Memory B cell (primary cell): ENCODE results near the gene C2orf76.
A peak's percentile ranks its signal among the peaks of the same experiment; 100 is the strongest.

Experiments used
- ATAC-seq: fragments of 150-1000 bp; cut with Tn5 transposase; 2 replicates; pipeline ENCODE4 v1.10.0; 2021; ENCODE audit warnings: low read depth, mild to moderate bottlenecking, moderate library complexity
- DNase-seq, 2 donors: peaks; one replicate each; pipeline ENCODE4 v3.0.0; 2022; ENCODE audit warnings: low spot score in 2 of 2
- H3K27ac Mint-ChIP-seq: one replicate; pipeline ENCODE4 v1.8.0; 2022; ENCODE audit warnings: mild to moderate bottlenecking, moderate library complexity, mixed read lengths
- H3K27me3 Mint-ChIP-seq: one replicate; pipeline ENCODE4 v1.8.0; 2022; ENCODE audit warnings: mixed read lengths
- H3K36me3 Mint-ChIP-seq: one replicate; pipeline ENCODE4 v1.8.0; 2022; ENCODE audit warnings: mild to moderate bottlenecking, mixed read lengths
- H3K4me1 Mint-ChIP-seq: one replicate; pipeline ENCODE4 v1.8.0; 2022; ENCODE audit warnings: mixed read lengths
- H3K4me3 Mint-ChIP-seq: one replicate; pipeline ENCODE4 v1.8.0; 2022; ENCODE audit warnings: mild to moderate bottlenecking, moderate library complexity, mixed read lengths
- H3K9me3 Mint-ChIP-seq: one replicate; pipeline ENCODE4 v1.8.0; 2022; ENCODE audit warnings: mixed read lengths

Gene C2orf76

GRCh38 chr2:119265693-119266066 is 101.0 kb downstream of the C2orf76 start:
- no peak overlapping the region for H3K27ac Mint-ChIP-seq
- H3K4me3 Mint-ChIP-seq = no peak overlapping the region
- ATAC-seq (no peak), DNase-seq (no peak)
- H3K27me3 Mint-ChIP-seq = peaks cover 2% of the 10 kb centered on the region
- H3K4me1 Mint-ChIP-seq = no peaks in the 10 kb centered on the region
- peaks cover 7% of the 10 kb centered on the region for H3K9me3 Mint-ChIP-seq
- peaks cover 3% of the 10 kb centered on the region for H3K36me3 Mint-ChIP-seq

- peaks cover 2% of the 10 kb centered on the region for H3K36me3 Mint-ChIP-seq
- H3K27me3 Mint-ChIP-seq = peaks cover 2% of the 10 kb centered on the region
- H3K27ac Mint-ChIP-seq = no peak overlapping the region
- ATAC-seq (peak; percentile 65), DNase-seq (peak; percentile 24 to 26)
- H3K4me1 Mint-ChIP-seq = no peaks in the 10 kb centered on the region
- no peak overlapping the region for H3K4me3 Mint-ChIP-seq
- H3K9me3 Mint-ChIP-seq = peaks cover 5% of the 10 kb centered on the region
Measured at GRCh38 chr2:119264781-119265692, 101.6 kb downstream of the C2orf76 start.

- Mint-ChIP-seq H3K36me3 (peaks cover 2% of the 10 kb centered on the region), H3K27ac (no peak overlapping the region), H3K4me3 (no peak overlapping the region), H3K27me3 (peaks cover 2% of the 10 kb centered on the region), H3K9me3 (peaks cover under 1% of the 10 kb centered on the region), H3K4me1 (no peaks in the 10 kb centered on the region)
- no peak for DNase-seq
- no peak for ATAC-seq
Measured at GRCh38 chr2:119263656-119264055, 103.0 kb downstream of the C2orf76 start.

DNA sequence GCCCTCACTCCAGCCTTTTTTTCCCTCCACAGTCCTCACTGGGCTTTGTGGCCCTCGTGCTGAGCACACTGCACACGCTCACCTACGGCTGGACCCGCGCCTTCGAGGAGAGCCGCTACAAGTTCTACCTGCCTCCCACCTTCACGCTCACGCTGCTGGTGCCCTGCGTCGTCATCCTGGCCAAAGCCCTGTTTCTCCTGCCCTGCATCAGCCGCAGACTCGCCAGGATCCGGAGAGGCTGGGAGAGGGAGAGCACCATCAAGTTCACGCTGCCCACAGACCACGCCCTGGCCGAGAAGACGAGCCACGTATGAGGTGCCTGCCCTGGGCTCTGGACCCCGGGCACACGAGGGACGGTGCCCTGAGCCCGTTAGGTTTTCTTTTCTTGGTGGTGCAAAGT is 103.6 kb downstream of the C2orf76 start:
- DNase-seq = no peak
- Mint-ChIP-seq H3K9me3 (no peaks in the 10 kb centered on the region), H3K36me3 (peaks cover 2% of the 10 kb centered on the region), H3K4me1 (no peaks in the 10 kb centered on the region), H3K4me3 (no peak overlapping the region), H3K27me3 (peaks cover 2% of the 10 kb centered on the region), H3K27ac (no peak overlapping the region)
- no peak for ATAC-seq

DNA sequence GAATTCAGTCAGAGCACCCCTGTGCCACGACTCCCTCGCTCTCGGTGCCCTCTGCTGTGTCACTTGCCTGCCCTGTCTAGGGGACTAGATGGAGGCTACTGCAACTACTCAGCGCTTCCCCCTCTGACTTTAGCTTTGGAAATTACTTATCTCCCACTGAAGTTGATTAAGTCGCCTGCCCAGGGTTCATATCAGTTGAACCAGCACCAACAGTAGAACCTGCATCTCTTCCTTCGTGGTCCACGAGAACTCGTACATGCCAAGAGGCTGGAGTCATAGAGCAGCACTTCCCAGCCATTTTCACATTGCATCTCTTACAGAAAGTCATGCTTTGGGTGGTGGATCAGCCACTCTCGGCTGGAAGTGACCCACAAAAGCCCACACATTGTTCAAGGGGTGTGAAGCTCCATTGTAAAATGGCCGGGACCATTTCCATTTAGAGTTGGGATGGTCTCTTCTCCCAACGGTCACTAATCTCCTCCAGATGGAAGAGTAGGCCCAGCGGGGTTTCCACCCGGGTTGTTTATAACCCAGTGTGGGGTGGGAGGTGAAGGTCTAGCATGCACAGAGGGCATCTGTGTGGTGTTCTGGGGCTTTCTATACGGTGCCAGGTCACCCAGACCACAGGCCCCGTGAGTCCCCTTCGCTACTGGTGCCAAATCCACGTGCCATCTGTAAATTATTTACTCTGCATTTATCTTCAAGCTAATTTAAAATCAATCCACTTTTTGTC is 105.0 kb downstream of the C2orf76 start:
- H3K4me3 Mint-ChIP-seq = no peak overlapping the region
- ATAC-seq (no peak), DNase-seq (no peak)
- no peaks in the 10 kb centered on the region for H3K9me3 Mint-ChIP-seq
- no peaks in the 10 kb centered on the region for H3K27me3 Mint-ChIP-seq
- H3K4me1 Mint-ChIP-seq = no peaks in the 10 kb centered on the region
- H3K36me3 Mint-ChIP-seq = peaks cover 2% of the 10 kb centered on the region
- no peak overlapping the region for H3K27ac Mint-ChIP-seq

DNA sequence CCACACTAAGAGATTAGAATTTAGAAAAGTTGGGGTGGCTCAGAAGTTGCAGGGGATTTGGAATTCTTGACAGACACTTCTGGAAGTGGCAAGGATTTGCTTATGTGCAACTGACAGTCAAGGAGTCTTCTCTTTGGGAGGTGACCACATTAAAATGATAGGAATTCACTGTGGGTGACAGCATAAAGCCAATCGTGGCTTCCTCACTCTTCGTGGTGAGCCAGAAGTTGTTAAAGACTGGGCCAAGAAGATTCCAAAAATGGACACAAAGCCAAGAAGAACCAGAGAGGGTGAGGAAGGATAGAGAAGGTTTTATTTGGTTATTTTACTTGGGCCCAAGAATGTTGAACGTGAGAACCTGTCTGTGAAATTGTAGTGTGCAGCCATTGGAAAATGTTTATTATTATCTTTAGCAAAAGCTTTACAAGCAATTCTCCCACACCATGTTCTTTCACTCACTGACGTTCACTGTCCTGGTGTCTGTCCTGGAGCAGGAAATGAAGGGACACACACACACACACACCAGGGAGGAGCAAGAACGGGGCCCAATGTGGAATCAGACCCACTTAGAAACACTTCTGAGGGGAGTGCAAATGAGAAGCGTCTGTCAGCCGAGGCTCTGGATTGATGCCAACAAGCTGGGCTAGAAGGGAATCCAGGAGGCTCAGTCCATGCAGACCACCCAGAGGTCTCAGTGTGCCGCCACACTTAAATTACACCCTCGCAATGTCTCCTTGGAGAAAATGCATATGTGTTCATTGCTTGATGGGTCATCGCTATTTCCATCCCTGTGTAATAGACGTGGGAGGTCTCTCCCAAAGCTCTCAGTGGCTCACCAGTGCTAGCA is 105.8 kb downstream of the C2orf76 start:
- H3K4me1 Mint-ChIP-seq = no peaks in the 10 kb centered on the region
- no peak for ATAC-seq

DNA sequence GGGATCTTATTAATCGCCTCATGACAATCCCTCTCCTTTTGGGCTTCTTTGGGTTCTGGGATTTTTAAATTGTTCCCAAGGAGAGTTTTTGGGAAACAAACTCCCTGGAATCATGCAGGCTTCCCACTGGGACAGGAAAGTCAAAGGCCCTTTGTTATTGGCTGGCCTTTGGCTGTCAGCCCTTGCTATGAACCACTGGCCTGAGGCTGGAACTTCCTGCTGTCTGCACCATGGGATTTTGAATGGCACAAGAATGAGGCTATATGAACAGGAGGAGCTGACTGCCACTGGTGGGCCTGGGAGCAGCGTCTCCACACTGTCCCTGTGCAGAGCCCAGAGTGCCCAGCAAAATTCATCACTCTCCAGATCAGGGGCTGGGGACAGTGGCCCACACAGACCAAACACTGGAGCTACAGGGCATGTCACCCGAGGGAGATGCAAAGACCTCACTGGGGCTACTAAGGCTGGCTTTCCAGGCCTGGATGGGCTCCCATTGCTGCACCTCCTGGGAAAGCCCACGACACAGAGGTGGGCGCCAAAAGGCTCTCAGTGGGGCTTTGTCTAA is 107.3 kb downstream of the C2orf76 start:
- H3K27me3 Mint-ChIP-seq = no peaks in the 10 kb centered on the region
- DNase-seq = no peak
- H3K4me1 Mint-ChIP-seq = no peaks in the 10 kb centered on the region
- no peak for ATAC-seq
- no peak overlapping the region for H3K27ac Mint-ChIP-seq
- no peak overlapping the region for H3K4me3 Mint-ChIP-seq
- no peaks in the 10 kb centered on the region for H3K9me3 Mint-ChIP-seq
- peaks cover 2% of the 10 kb centered on the region for H3K36me3 Mint-ChIP-seq

More for the DNA sequence above, 105.8 kb downstream of the C2orf76 start:
- no peak for DNase-seq
- peaks cover 2% of the 10 kb centered on the region for H3K36me3 Mint-ChIP-seq
- no peaks in the 10 kb centered on the region for H3K9me3 Mint-ChIP-seq
- no peaks in the 10 kb centered on the region for H3K27me3 Mint-ChIP-seq
- no peak overlapping the region for H3K4me3 Mint-ChIP-seq
- no peak overlapping the region for H3K27ac Mint-ChIP-seq

GRCh38 chr2:119257198-119257597 is 109.4 kb downstream of the C2orf76 start:
- no peak for ATAC-seq
- Mint-ChIP-seq H3K27me3 (no peaks in the 10 kb centered on the region), H3K9me3 (no peaks in the 10 kb centered on the region), H3K36me3 (no peaks in the 10 kb centered on the region), H3K4me3 (no peak overlapping the region), H3K27ac (no peak overlapping the region), H3K4me1 (no peaks in the 10 kb centered on the region)
- no peak for DNase-seq

GRCh38 chr2:119256582-119256921 is 110.1 kb downstream of the C2orf76 start:
- Mint-ChIP-seq H3K9me3 (no peaks in the 10 kb centered on the region), H3K4me3 (no peak overlapping the region)

GRCh38 chr2:119255760-119256581 is 110.7 kb downstream of the C2orf76 start:
- Mint-ChIP-seq H3K36me3 (no peaks in the 10 kb centered on the region), H3K27me3 (no peaks in the 10 kb centered on the region), H3K27ac (no peak overlapping the region), H3K4me3 (no peak overlapping the region), H3K9me3 (no peaks in the 10 kb centered on the region), H3K4me1 (no peaks in the 10 kb centered on the region)
- no peak for ATAC-seq
- no peak for DNase-seq

More at GRCh38 chr2:119256582-119256921, 110.1 kb downstream of the C2orf76 start:
- Mint-ChIP-seq H3K27ac (no peak overlapping the region), H3K36me3 (no peaks in the 10 kb centered on the region), H3K27me3 (no peaks in the 10 kb centered on the region), H3K4me1 (no peaks in the 10 kb centered on the region)
- no peak for ATAC-seq
- DNase-seq = no peak

GRCh38 chr2:119254601-119255080 is 112.0 kb downstream of the C2orf76 start:
- DNase-seq (no peak), ATAC-seq (no peak)
- Mint-ChIP-seq H3K9me3 (no peaks in the 10 kb centered on the region), H3K27ac (no peak overlapping the region), H3K27me3 (no peaks in the 10 kb centered on the region), H3K4me3 (no peak overlapping the region), H3K36me3 (no peaks in the 10 kb centered on the region), H3K4me1 (no peaks in the 10 kb centered on the region)

DNA sequence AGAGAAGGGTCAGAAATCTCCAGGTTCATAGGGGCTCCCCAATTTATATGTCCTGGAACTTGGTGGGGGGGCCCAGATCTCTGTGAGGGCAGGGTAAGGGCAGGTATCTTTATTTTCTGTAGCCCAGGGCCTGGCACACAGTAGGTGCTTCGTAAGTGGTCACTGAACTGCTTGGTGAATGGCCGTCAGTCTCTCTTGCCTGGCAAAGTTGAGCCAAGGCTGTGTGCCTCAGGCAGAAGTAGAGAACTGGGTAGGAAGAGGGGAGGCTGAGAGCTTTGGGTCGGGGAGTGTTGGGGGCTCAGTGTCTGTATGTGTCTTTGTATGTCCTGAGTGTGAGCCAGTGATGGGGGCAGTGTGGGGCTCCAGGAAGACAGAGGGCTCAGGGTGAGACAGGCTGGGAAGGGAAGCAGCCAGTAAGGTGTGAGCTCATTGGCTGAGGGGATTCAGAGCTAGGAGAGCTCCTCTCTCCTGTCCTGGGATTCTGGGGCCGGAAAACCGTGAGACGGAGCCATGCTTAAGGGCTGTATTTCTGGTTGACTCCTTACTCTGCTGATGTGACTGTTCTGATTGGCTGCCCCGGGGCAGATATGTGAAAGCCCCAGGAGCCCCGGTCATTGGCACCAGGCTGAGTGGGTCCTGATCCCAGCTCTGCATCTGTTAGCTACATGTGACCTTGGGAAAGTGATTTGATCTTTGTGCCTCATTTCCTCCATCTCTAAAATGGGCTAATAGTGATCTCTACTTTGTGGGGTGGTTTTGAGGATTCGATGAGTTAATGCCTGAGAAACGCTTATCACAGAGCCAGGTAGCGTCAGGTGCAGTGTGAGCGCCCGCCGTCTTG is 112.7 kb downstream of the C2orf76 start:
- Mint-ChIP-seq H3K27ac (no peak overlapping the region), H3K27me3 (no peaks in the 10 kb centered on the region), H3K4me1 (no peaks in the 10 kb centered on the region), H3K4me3 (no peak overlapping the region), H3K9me3 (no peaks in the 10 kb centered on the region), H3K36me3 (no peaks in the 10 kb centered on the region)
- no peak for ATAC-seq
- no peak for DNase-seq
